HEK293 (cell line): ENCODE data around the gene DNAJB7.
A peak's percentile ranks its signal among the peaks of the same experiment; 100 is the strongest.

Experiments used
- CTCF ChIP-seq: fragments of 450-650 bp; formaldehyde crosslinking; IDR thresholded peaks from 2 replicates; pipeline ENCODE4 v1.5.1; 2016; ENCODE audit warnings: missing biosample characterization, missing genetic modification characterization
- EGR2 ChIP-seq: fragments of 450-650 bp; formaldehyde crosslinking; IDR thresholded peaks from 2 replicates; pipeline ENCODE4 v1.5.1; 2016; ENCODE audit warnings: low read depth, missing biosample characterization, missing genetic modification characterization
- GLI4 ChIP-seq: fragments of 450-650 bp; formaldehyde crosslinking; IDR thresholded peaks from 2 replicates; pipeline ENCODE4 v1.5.1; 2016; ENCODE audit warnings: missing biosample characterization, missing genetic modification characterization
- KLF1 ChIP-seq: fragments of 450-650 bp; formaldehyde crosslinking; IDR thresholded peaks from 2 replicates; pipeline ENCODE4 v1.5.1; 2016; ENCODE audit warnings: missing biosample characterization, missing genetic modification characterization
- MYNN ChIP-seq: fragments of 450-650 bp; formaldehyde crosslinking; IDR thresholded peaks from 2 replicates; pipeline ENCODE4 v1.5.1; 2016; ENCODE audit warnings: missing biosample characterization, missing genetic modification characterization, borderline replicate concordance
- PRDM10 ChIP-seq: fragments of 450-650 bp; formaldehyde crosslinking; IDR thresholded peaks from 2 replicates; pipeline ENCODE4 v1.5.1; 2016; ENCODE audit warnings: missing biosample characterization, missing genetic modification characterization
- REPIN1 ChIP-seq: fragments of 450-650 bp; formaldehyde crosslinking; IDR thresholded peaks from 2 replicates; pipeline ENCODE4 v1.5.1; 2017; ENCODE audit warnings: missing biosample characterization, missing genetic modification characterization, low read depth
- ZBTB7A ChIP-seq: fragments of 450-650 bp; formaldehyde crosslinking; IDR thresholded peaks from 2 replicates; pipeline ENCODE4 v1.5.1; 2016; ENCODE audit warnings: low read depth, missing biosample characterization, missing genetic modification characterization
- ZFHX2 ChIP-seq: fragments of 450-650 bp; formaldehyde crosslinking; conservative IDR thresholded peaks from 2 replicates; pipeline ENCODE4 v1.5.1; 2016; ENCODE audit warnings: missing biosample characterization, missing genetic modification characterization
- ZNF148 ChIP-seq: fragments of 450-650 bp; formaldehyde crosslinking; IDR thresholded peaks from 2 replicates; pipeline ENCODE4 v1.5.0; 2017; ENCODE audit warnings: missing biosample characterization, missing genetic modification characterization, borderline replicate concordance
- ZNF169 ChIP-seq: fragments of 450-650 bp; formaldehyde crosslinking; IDR thresholded peaks from 2 replicates; pipeline ENCODE4 v1.5.1; 2016; ENCODE audit warnings: missing biosample characterization, missing genetic modification characterization
- ZNF211 ChIP-seq: fragments of 450-650 bp; formaldehyde crosslinking; IDR thresholded peaks from 2 replicates; pipeline ENCODE4 v1.5.1; 2016; ENCODE audit warnings: low read depth, missing biosample characterization, missing genetic modification characterization
- ZNF221 ChIP-seq: fragments of 450-650 bp; formaldehyde crosslinking; IDR thresholded peaks from 2 replicates; pipeline ENCODE4 v1.5.1; 2017; ENCODE audit warnings: missing biosample characterization, missing genetic modification characterization, borderline replicate concordance
- ZNF280D ChIP-seq: fragments of 450-650 bp; formaldehyde crosslinking; IDR thresholded peaks from 2 replicates; pipeline ENCODE4 v1.5.1; 2016; ENCODE audit warnings: missing biosample characterization, missing genetic modification characterization
- ZNF350 ChIP-seq: fragments of 450-650 bp; formaldehyde crosslinking; IDR thresholded peaks from 2 replicates; pipeline ENCODE4 v1.5.0; 2017; ENCODE audit warnings: missing biosample characterization, mild to moderate bottlenecking, missing genetic modification characterization
- ZNF423 ChIP-seq: fragments of 450-650 bp; formaldehyde crosslinking; IDR thresholded peaks from 2 replicates; pipeline ENCODE4 v1.5.1; 2016; ENCODE audit warnings: missing biosample characterization, missing genetic modification characterization
- ZNF449 ChIP-seq: fragments of 450-650 bp; formaldehyde crosslinking; IDR thresholded peaks from 2 replicates; pipeline ENCODE4 v1.5.1; 2017; ENCODE audit warnings: missing biosample characterization, mild to moderate bottlenecking, missing genetic modification characterization, moderate library complexity
- ZNF530 ChIP-seq: fragments of 450-650 bp; formaldehyde crosslinking; IDR thresholded peaks from 2 replicates; pipeline ENCODE4 v1.5.1; 2016; ENCODE audit warnings: low read depth, missing biosample characterization, missing genetic modification characterization
- ZNF610 ChIP-seq: fragments of 450-650 bp; formaldehyde crosslinking; IDR thresholded peaks from 2 replicates; pipeline ENCODE4 v1.5.1; 2016; ENCODE audit warnings: missing biosample characterization, missing genetic modification characterization, borderline replicate concordance
- ZNF645 ChIP-seq: fragments of 450-650 bp; formaldehyde crosslinking; IDR thresholded peaks from 2 replicates; pipeline ENCODE4; 2016; ENCODE audit warnings: missing biosample characterization, missing genetic modification characterization
- ZNF664 ChIP-seq: fragments of 450-650 bp; formaldehyde crosslinking; IDR thresholded peaks from 2 replicates; pipeline ENCODE4 v1.5.1; 2016; ENCODE audit warnings: missing biosample characterization, missing genetic modification characterization
- ZNF747 ChIP-seq: fragments of 450-650 bp; formaldehyde crosslinking; IDR thresholded peaks from 2 replicates; pipeline ENCODE4 v1.5.1; 2016; ENCODE audit warnings: missing biosample characterization, missing genetic modification characterization
- ZSCAN5A ChIP-seq: fragments of 450-650 bp; formaldehyde crosslinking; IDR thresholded peaks from 2 replicates; pipeline ENCODE4 v1.5.1; 2016; ENCODE audit warnings: missing biosample characterization, missing genetic modification characterization

Gene DNAJB7

GRCh38 chr22:40856513-40857308, 5.2 kb downstream of the DNAJB7 start, which contains the start of the genes ST13 and XPNPEP3 (continued):
- peak; percentile 87 for TF ChIP-seq KLF1 (tag by site-specific recombination)
- TF ChIP-seq PRDM10 = peak; percentile 42
- no peak for TF ChIP-seq ZNF530 (tag by site-specific recombination)
- TF ChIP-seq ZNF280D (tag by site-specific recombination) = no peak
- TF ChIP-seq ZNF664 = no peak
- no peak for TF ChIP-seq GLI4 (tag by site-specific recombination)
- TF ChIP-seq ZNF423 (tag by site-specific recombination) = no peak
- TF ChIP-seq ZBTB7A (tag by site-specific recombination) = peak; percentile 70; the same call in 1 of the 2 replicates
- no peak for TF ChIP-seq ZNF148 (tag by site-specific recombination)
- peak; percentile 46; the same call in 1 of the 2 replicates for TF ChIP-seq CTCF
- TF ChIP-seq ZFHX2 (tag by site-specific recombination) = peak; percentile 40
- no peak for TF ChIP-seq ZNF645 (tag by site-specific recombination)
- TF ChIP-seq ZNF169 (tag by site-specific recombination) = no peak
- TF ChIP-seq ZNF211 = no peak
- TF ChIP-seq ZNF449 (tag by site-specific recombination) = peak; percentile 49; the same call in 1 of the 2 replicates
- no peak for TF ChIP-seq ZNF747 (tag by site-specific recombination)
- TF ChIP-seq ZNF221 (tag by site-specific recombination) = no peak
- peak; percentile 81; the same call in 1 of the 2 replicates for TF ChIP-seq ZNF610
- peak; percentile 6; the same call in 1 of the 2 replicates for TF ChIP-seq EGR2 (tag by site-specific recombination)
- no peak for TF ChIP-seq ZNF350 (tag by site-specific recombination)
- 0 out of 2 replicates have a peak, but pooled peaks have one; percentile 49 for TF ChIP-seq ZSCAN5A (tag by site-specific recombination)
- TF ChIP-seq REPIN1 = peak; percentile 24; the same call in 1 of the 2 replicates
- peak; percentile 21; the same call in 1 of the 2 replicates for TF ChIP-seq MYNN (tag by site-specific recombination)
